IPS-15b (cell line): Measurements from ENCODE around the gene GNG12.
A peak's percentile ranks its signal among the peaks of the same experiment; 100 is the strongest.

Experiments
- H3K27me3 ChIP-seq: one replicate; pipeline ENCODE4 v1.6.1; 2013; ENCODE audit warnings: low read length; ENCODE audit not compliant: control insufficient read depth, insufficient read depth
- H3K36me3 ChIP-seq: one replicate; pipeline ENCODE4 v1.6.1; 2013; ENCODE audit warnings: low read length; ENCODE audit not compliant: control insufficient read depth, insufficient read depth
- H3K4me1 ChIP-seq: one replicate; pipeline ENCODE4 v1.6.1; 2013; ENCODE audit warnings: mild to moderate bottlenecking, low read length; ENCODE audit not compliant: control insufficient read depth, insufficient read depth
- H3K4me3 ChIP-seq: one replicate; pipeline ENCODE4 v1.5.1; 2013; ENCODE audit warnings: low read depth, low read length
- H3K9ac ChIP-seq: one replicate; pipeline ENCODE4 v1.6.1; 2013; ENCODE audit warnings: low read depth, mild to moderate bottlenecking, low read length
- H3K9me3 ChIP-seq: one replicate; pipeline ENCODE4 v1.6.1; 2013; ENCODE audit warnings: mild to moderate bottlenecking, low read length; ENCODE audit not compliant: control insufficient read depth, insufficient read depth

Gene GNG12

DNA sequence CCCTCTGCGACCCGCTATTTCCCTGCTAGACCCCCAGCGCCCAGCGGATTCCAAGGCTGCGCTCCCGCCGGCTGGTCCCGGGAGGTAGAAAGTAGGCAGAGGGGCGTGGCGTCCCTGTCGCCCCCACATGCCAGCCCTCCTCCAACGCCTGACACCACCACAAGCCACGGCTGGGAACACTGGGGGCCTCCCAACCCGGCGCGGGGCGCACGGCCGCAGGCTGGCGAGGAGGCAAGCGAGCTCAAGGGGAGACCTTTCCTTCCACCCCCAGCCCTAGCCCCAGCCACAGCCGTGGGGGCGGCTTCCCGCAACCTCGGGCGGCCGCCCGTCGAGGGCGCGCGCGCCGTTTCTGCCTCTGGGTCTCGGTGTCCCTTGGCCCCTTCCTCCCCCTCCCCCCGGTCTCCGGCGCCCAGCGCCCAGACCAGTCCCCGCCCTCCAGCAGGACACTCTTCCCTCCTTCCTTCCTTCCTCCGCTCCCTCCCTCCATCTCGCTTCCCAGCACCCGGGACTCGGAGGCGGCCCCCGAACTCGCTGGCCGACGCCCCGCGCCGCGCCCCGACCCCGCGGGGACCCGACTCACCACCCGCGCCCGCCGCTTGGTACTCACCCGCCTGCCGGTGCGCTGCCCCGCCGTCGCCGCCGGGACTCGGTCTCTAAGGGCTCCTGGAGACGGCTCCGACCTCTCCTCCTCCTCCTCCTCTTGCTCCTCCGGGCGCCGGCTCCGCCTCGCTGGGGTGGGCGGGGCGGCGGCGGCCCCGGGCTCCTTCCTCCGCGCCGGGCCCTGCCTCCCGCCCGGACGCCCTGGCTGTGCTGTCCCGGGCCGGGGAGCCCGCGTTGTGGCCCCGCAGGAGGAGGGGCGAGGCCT, at the start of gene GNG12:
TSS of gene GNG12 (minus strand) at position 731 of the 865 bp plus-strand sequence. CDS start 125,781 bp downstream, outside the sequence.
- peaks cover 46% of the 10 kb centered on the region for H3K27me3 ChIP-seq
- peak within 1 kb of the TSS; percentile 80 for H3K4me3 ChIP-seq

DNA sequence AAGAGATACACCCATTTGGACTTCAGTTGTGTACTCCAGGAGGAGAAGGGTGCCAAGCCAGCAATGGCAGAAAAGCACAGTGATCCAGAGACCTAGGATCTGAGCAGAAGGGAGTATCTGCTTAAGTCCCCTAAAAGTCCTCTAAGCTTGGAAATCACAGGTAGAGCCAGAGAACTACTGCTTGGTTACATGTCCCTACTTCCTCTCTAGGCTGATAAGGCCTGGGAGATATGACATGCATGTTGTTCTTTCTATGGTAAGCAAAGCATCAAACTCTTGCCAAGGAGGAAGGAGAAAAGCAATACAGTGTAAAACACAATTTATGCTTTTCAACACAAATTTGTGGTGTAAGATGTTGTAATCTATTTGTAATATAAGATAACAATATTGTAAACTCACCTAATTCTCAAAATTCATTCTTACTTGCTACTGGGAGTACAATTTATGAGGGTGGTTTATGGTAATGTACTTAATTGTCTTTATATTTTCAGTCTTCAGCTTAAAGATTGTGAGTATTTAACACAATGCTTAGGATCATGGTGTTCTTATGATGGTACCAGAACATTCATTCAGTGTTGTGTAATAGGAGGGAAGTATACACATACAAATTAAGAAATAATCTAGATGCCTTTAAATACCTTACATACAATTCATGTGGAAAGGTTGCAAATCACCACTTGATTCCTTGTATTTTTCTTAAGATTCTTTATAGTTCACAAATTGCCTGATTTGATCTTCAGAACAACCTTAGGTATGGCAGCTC, 49.1 kb upstream of the GNG12 start:
- no peaks in the 10 kb centered on the region for H3K9me3 ChIP-seq
- H3K27me3 ChIP-seq = no peaks in the 10 kb centered on the region
- H3K9ac ChIP-seq = no peak overlapping the region
- no peak overlapping the region for H3K4me3 ChIP-seq
- no peaks in the 10 kb centered on the region for H3K4me1 ChIP-seq
- H3K36me3 ChIP-seq = no peaks in the 10 kb centered on the region

More for the DNA sequence above, at the start of gene GNG12:
- Histone ChIP-seq H3K4me1 (no peaks in the 10 kb centered on the region), H3K9ac (peak within 1 kb of the TSS; percentile 26), H3K9me3 (no peaks in the 10 kb centered on the region), H3K36me3 (no peaks in the 10 kb centered on the region)

DNA sequence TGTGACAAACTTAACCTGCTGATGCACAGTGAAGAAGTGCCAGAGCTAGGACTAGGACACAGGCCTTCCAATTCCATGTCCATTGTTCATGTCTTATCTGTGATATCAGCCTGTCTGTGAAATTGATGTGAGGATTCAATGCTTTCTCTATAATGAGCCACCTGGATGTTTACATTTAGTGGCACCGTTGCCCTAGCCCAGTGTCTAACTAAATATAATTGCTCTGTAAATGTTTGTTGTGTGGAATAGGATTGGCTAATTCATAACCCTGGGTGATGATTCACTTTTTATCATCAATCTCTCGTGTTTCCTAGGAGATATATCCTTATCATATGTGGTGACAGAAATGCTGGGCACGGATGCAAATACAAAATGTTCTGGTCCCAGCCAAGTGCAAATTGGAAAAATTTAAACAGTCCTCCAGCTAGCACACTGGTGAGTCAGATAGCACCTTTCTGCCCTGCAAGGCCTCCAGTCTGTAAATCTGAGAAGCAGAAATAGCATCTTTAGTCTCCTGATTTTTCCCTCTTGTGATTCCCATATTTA, 46.9 kb upstream of the GNG12 start:
- Histone ChIP-seq H3K27me3 (no peaks in the 10 kb centered on the region), H3K9ac (no peak overlapping the region), H3K9me3 (no peaks in the 10 kb centered on the region), H3K4me3 (no peak overlapping the region), H3K36me3 (no peaks in the 10 kb centered on the region), H3K4me1 (no peaks in the 10 kb centered on the region)

DNA sequence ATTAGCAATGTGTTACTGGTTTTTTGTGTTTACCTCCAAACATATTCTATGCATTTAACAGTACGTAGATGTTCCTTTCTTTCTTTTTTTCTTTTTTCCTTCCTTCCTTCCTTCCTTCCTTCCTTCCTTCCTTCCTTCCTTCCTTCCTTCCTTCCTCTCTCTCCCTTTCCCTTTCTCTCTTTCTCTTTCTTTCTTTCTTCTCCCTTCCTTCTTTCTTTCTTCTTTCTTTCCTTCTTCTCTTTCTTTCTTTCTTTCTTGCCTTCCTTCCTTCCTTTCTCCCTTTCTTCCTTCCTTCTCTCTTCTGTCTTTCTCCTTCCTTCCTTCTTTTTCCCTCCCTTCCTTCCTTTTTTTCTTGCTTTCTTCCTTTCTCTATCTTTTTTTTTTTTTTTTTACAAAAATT, 46.2 kb upstream of the GNG12 start:
- Histone ChIP-seq H3K36me3 (no peaks in the 10 kb centered on the region), H3K4me3 (no peak overlapping the region), H3K9me3 (no peaks in the 10 kb centered on the region), H3K4me1 (no peaks in the 10 kb centered on the region), H3K9ac (no peak overlapping the region), H3K27me3 (no peaks in the 10 kb centered on the region)

DNA sequence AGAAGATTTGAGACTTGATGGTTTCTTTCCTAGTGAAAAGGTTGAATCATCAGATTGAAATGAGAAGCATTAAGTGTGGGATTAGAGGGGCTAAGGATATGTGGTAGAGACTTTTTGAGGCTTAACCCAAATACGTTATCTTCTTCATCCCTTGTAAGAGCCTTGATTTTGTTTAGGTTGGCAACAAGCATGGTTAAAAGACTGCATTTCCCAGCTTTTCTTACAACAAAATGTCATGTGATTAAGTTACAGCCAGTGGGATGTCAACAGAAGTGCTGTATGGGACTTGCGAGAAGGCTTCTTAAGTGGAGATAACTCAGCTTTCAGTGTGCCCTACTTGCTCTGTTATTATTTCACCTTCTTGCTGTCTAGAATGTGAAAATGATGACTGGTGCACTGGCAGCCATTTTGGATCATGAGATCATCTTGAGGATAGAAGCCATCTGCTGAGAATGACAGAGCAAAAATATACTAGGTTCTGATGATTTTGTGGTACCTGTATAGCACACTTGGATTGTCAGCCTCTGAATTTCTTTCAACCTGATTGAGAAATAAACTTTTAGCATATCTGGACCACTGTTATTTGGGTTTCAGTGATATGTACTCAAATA, 41.3 kb upstream of the GNG12 start:
- H3K36me3 ChIP-seq = no peaks in the 10 kb centered on the region
- H3K27me3 ChIP-seq = no peaks in the 10 kb centered on the region
- no peak overlapping the region for H3K9ac ChIP-seq
- no peak overlapping the region for H3K4me3 ChIP-seq
- no peaks in the 10 kb centered on the region for H3K9me3 ChIP-seq
- no peaks in the 10 kb centered on the region for H3K4me1 ChIP-seq

DNA sequence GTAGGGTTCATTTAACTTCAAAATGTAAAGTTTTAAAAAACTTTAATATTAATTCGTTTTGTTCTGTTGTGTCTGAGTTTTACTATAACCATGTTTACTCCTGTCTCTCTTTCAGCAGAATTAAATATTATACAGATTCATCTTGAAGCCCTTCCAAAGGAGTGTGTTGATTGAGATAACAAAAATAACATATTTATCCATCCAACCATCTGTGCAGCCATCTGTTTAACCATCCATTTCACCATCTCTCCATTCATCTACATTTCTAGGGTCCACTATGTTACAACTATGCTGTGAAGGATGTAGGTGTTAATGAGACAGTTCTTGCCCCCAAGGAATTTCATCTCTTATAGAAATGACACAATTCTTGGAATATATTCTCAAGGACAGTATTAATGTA, 36.0 kb upstream of the GNG12 start:
- no peak overlapping the region for H3K4me3 ChIP-seq
- no peak overlapping the region for H3K9ac ChIP-seq
- no peaks in the 10 kb centered on the region for H3K9me3 ChIP-seq
- H3K36me3 ChIP-seq = no peaks in the 10 kb centered on the region
- H3K4me1 ChIP-seq = no peaks in the 10 kb centered on the region
- H3K27me3 ChIP-seq = no peaks in the 10 kb centered on the region

DNA sequence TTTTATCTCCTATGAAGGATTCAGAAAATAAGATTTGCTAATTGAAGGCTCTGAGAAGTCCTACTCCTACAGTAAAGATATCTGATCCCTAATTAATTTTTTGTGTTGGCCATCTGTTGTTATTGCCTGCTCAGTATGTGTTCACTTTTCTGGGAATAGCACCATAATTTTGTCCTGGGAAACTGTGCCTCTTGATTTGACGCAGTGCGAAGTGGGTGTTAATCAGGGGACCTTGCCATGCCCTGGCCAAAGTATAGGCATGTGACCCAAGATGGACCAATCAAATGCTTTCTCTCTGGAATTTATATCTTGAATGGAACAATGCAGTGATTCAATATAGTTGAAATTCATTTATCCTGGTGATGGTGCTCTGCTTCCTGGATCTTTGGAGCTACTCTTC, 30.4 kb upstream of the GNG12 start:
- Histone ChIP-seq H3K9ac (no peak overlapping the region), H3K4me3 (no peak overlapping the region), H3K27me3 (no peaks in the 10 kb centered on the region), H3K9me3 (no peaks in the 10 kb centered on the region), H3K36me3 (no peaks in the 10 kb centered on the region), H3K4me1 (no peaks in the 10 kb centered on the region)

DNA sequence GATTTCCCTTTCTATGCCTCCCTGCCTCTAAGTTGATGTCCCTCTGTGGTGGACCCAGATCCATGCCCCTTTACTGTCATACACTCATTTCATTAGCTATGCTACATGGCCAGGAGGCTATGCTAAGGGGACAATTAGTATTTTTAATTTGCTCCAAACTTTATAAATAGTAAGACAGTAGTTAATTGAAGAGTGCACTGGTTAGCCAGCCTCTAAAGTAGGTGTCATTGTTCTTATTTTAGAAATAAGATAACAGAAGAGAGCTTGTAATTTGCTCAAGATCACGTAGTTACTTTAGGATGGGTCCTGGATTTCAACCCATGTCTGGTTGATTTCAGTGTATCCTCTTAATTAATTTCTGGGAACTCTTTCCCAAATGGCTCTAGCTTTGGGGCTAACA, 29.4 kb upstream of the GNG12 start:
- Histone ChIP-seq H3K36me3 (no peaks in the 10 kb centered on the region), H3K4me3 (no peak overlapping the region), H3K4me1 (no peaks in the 10 kb centered on the region)

DNA sequence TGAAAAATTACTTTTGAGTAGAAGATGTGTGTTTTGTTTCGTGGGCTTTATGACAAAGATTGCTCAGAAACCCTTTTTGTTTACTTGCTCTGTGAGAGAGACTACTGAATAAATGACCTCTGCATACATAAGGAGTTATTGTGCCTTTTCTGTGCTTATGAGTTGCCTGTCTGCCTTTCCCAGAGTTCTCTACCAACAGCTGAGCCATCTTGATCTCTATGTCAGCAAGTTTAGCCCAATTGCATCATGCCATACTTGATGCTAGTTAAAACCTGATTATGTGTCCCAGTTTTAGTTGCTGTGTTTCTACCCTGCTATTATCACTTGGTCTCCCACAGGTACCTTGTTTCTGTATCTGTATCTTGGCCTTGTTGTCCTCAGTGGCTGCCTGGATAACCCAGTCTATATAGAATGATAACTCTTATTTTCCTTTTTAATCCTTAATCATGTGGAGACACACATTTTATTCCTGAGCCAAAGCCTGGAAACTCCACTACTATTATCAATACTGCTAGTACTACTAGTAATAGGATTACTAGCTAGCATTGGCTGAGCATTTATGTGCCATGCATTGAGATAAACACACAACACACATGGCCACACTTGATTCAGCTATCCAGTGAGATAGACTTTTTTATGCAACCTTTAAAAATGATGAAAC, 28.7 kb upstream of the GNG12 start:
- Histone ChIP-seq H3K9me3 (no peaks in the 10 kb centered on the region), H3K4me1 (no peaks in the 10 kb centered on the region), H3K27me3 (no peaks in the 10 kb centered on the region), H3K9ac (no peak overlapping the region), H3K36me3 (no peaks in the 10 kb centered on the region), H3K4me3 (no peak overlapping the region)

More for the DNA sequence above, 29.4 kb upstream of the GNG12 start:
- H3K9ac ChIP-seq = no peak overlapping the region
- no peaks in the 10 kb centered on the region for H3K9me3 ChIP-seq
- no peaks in the 10 kb centered on the region for H3K27me3 ChIP-seq

DNA sequence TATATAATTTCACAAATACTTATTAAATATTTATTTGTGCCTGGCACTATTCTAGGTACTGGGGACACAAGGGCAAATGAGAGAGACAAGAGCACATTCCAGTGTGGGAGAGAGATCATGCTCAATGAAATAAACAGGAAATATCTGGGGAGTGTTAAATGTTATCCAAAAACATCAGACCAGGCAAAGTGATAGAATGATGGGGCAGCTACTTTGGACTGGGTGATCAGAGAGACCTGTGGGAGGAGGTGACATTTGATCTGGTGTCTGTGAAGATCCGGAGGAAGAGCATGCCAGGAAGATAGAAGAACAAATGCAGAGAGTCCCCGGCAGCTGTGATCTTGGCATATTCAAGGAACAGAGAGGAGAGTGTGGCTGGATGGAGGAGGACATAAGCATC, 27.5 kb upstream of the GNG12 start:
- no peak overlapping the region for H3K4me3 ChIP-seq
- no peaks in the 10 kb centered on the region for H3K36me3 ChIP-seq
- no peak overlapping the region for H3K9ac ChIP-seq
- H3K9me3 ChIP-seq = no peaks in the 10 kb centered on the region
- no peaks in the 10 kb centered on the region for H3K4me1 ChIP-seq
- no peaks in the 10 kb centered on the region for H3K27me3 ChIP-seq

DNA sequence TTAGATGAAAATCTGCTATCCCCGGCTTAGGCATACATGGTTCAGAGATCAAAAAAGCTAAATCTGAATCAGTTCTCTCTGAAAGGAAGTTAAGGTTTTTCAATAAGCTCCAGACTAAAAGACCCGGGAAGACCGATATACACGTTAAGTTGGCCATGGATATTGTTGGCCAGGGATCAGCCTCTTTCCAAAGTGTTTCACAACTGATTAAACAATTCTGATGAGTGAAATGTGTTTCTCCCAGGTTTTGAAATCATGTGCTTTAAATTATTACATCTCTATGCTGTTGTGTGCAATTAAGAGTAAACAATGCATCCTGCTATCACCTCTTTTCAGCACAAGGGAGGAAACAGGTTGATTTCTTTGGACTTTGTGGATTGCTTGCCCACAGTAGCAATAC, 23.7 kb upstream of the GNG12 start:
- H3K4me1 ChIP-seq = no peaks in the 10 kb centered on the region
- H3K27me3 ChIP-seq = no peaks in the 10 kb centered on the region
- no peak overlapping the region for H3K9ac ChIP-seq
- H3K4me3 ChIP-seq = no peak overlapping the region
- H3K36me3 ChIP-seq = no peaks in the 10 kb centered on the region
- no peaks in the 10 kb centered on the region for H3K9me3 ChIP-seq
